H9 (cell line): ENCODE measurements around the gene ZNF76. TPM values are rescaled to one million over a fixed set of nuclear protein-coding genes. Genes with fewer than 3 reads are reported as not detected.

Experiments used
- DNase-seq: peaks from one replicate; pipeline ENCODE4 v3.0.0-alpha.2; 2017
- H2AFZ ChIP-seq: one replicate; pipeline ENCODE4 v1.6.1; 2013; ENCODE audit warnings: mild to moderate bottlenecking, low read length, control low read depth, moderate library complexity
- H2AK5ac ChIP-seq: 2 replicates; pipeline ENCODE4 v1.6.1; 2013; ENCODE audit warnings: low read length, control low read depth, mixed read lengths; ENCODE audit not compliant: insufficient read length
- H2BK120ac ChIP-seq: one replicate; pipeline ENCODE4 v1.6.1; 2013; ENCODE audit warnings: low read depth, mild to moderate bottlenecking, low read length, control low read depth, inconsistent platforms; ENCODE audit not compliant: poor library complexity, severe bottlenecking
- H2BK12ac ChIP-seq: 2 replicates; pipeline ENCODE4 v1.6.1; 2013; ENCODE audit warnings: low read length, control low read depth, mixed read lengths, low read depth; ENCODE audit not compliant: insufficient read length
- H2BK15ac ChIP-seq: 2 replicates; pipeline ENCODE4 v1.6.1; 2013; ENCODE audit warnings: low read depth, low read length, control low read depth
- H2BK20ac ChIP-seq: one replicate; pipeline ENCODE4 v1.6.1; 2013; ENCODE audit warnings: low read depth, mild to moderate bottlenecking, low read length, control low read depth, inconsistent platforms; ENCODE audit not compliant: poor library complexity, severe bottlenecking
- H2BK5ac ChIP-seq: 2 replicates; pipeline ENCODE4 v1.6.1; 2013; ENCODE audit warnings: low read length, control low read depth, mixed read lengths; ENCODE audit not compliant: insufficient read length
- H3K14ac ChIP-seq: 2 replicates; pipeline ENCODE4 v1.6.1; 2013; ENCODE audit warnings: low read length, control low read depth; ENCODE audit not compliant: insufficient read depth
- H3K18ac ChIP-seq: 2 replicates; pipeline ENCODE4 v1.6.1; 2013; ENCODE audit warnings: low read depth, mild to moderate bottlenecking, mixed read lengths, low read length, control low read depth; ENCODE audit not compliant: insufficient read length
- H3K23ac ChIP-seq: 2 replicates; pipeline ENCODE4 v1.6.1; 2013; ENCODE audit warnings: low read length, control low read depth, mixed read lengths, low read depth; ENCODE audit not compliant: insufficient read length
- H3K23me2 ChIP-seq: 2 replicates; pipeline ENCODE4 v1.6.1; 2013; ENCODE audit warnings: low read depth, mild to moderate bottlenecking, mixed read lengths, low read length, control low read depth; ENCODE audit not compliant: insufficient read length, poor library complexity, severe bottlenecking
- H3K27ac ChIP-seq: 2 replicates; pipeline ENCODE4 v1.5.1; 2013; ENCODE audit warnings: low read length, control low read depth, mixed read lengths, low read depth; ENCODE audit not compliant: insufficient read length
- H3K27me3 ChIP-seq: 2 replicates; pipeline ENCODE4 v1.6.1; 2013; ENCODE audit warnings: low read length, control low read depth, inconsistent platforms; ENCODE audit not compliant: insufficient read depth
- H3K4ac ChIP-seq: 2 replicates; pipeline ENCODE4 v1.6.1; 2013; ENCODE audit warnings: low read depth, mild to moderate bottlenecking, control low read depth, inconsistent platforms, low read length, moderate library complexity
- H3K4me1 ChIP-seq: 2 replicates; pipeline ENCODE4 v1.6.1; 2013; ENCODE audit warnings: low read length, control low read depth, inconsistent platforms; ENCODE audit not compliant: insufficient read depth
- H3K4me2 ChIP-seq: 2 replicates; pipeline ENCODE4 v1.6.1; 2013; ENCODE audit warnings: low read length, control low read depth, mixed read lengths; ENCODE audit not compliant: insufficient read length, insufficient read depth
- H3K56ac ChIP-seq: 2 replicates; pipeline ENCODE4 v1.6.1; 2013; ENCODE audit warnings: low read depth, mild to moderate bottlenecking, mixed read lengths, low read length, control low read depth; ENCODE audit not compliant: insufficient read length
- H3K79me1 ChIP-seq: 2 replicates; pipeline ENCODE4 v1.6.1; 2013; ENCODE audit warnings: low read depth, mild to moderate bottlenecking, moderate library complexity, low read length, control low read depth, inconsistent platforms; ENCODE audit not compliant: insufficient read depth, poor library complexity, severe bottlenecking
- H3K79me2 ChIP-seq: 2 replicates; pipeline ENCODE4 v1.6.1; 2013; ENCODE audit warnings: low read length, control low read depth, inconsistent platforms; ENCODE audit not compliant: insufficient read depth
- H3K9ac ChIP-seq: 2 replicates; pipeline ENCODE4 v1.6.1; 2013; ENCODE audit warnings: low read length, control low read depth, mixed read lengths; ENCODE audit not compliant: insufficient read length; ENCODE audit errors: extremely low read depth
- H3K9me3 ChIP-seq: one replicate; pipeline ENCODE4 v1.6.1; 2013; ENCODE audit warnings: low read depth, low read length, inconsistent platforms; ENCODE audit not compliant: control insufficient read depth
- H3T11ph ChIP-seq: one replicate; pipeline ENCODE4 v1.6.1; 2013; ENCODE audit warnings: mild to moderate bottlenecking, low read length, control low read depth, inconsistent platforms
- H4K20me1 ChIP-seq: one replicate; pipeline ENCODE4 v1.6.1; 2013; ENCODE audit not compliant: control insufficient read depth, insufficient read length, insufficient read depth
- H4K5ac ChIP-seq: 2 replicates; pipeline ENCODE4 v1.6.1; 2013; ENCODE audit warnings: low read depth, mild to moderate bottlenecking, mixed read lengths, low read length, control low read depth; ENCODE audit not compliant: insufficient read length
- H4K8ac ChIP-seq: replicated peaks from 2 replicates; pipeline ENCODE4 v1.6.1; 2013; ENCODE audit warnings: low read length, control low read depth, mixed read lengths, low read depth; ENCODE audit not compliant: insufficient read length
- H4K91ac ChIP-seq: 2 replicates; pipeline ENCODE4 v1.6.1; 2013; ENCODE audit warnings: low read depth, mild to moderate bottlenecking, moderate library complexity, mixed read lengths, low read length, control low read depth; ENCODE audit not compliant: insufficient read length
- H3K27ac Mint-ChIP-seq, 3 experiments: 2 replicates in 2 of 3; 3 replicates in 1 of 3; pipeline ENCODE4 v1.8.0; 2020 to 2021; ENCODE audit warnings: mixed read lengths in 3 of 3, mild to moderate bottlenecking in 1 of 3, moderate library complexity in 1 of 3
- H3K27me3 Mint-ChIP-seq: 2 replicates; pipeline ENCODE4 v1.8.0; 2021; ENCODE audit warnings: low read depth, mild to moderate bottlenecking, moderate library complexity, mixed read lengths
- H3K36me3 Mint-ChIP-seq, 3 experiments: 2 replicates in 2 of 3; 3 replicates in 1 of 3; pipeline ENCODE4 v1.8.0; 2020 to 2021; ENCODE audit warnings: low read depth in 3 of 3, mixed read lengths in 3 of 3; ENCODE audit not compliant: insufficient read depth in 1 of 3
- H3K4me1 Mint-ChIP-seq, 2 experiments: 2 replicates each; pipeline ENCODE4 v1.8.0; 2020; ENCODE audit warnings: mixed read lengths in 2 of 2
- H3K4me3 Mint-ChIP-seq, 2 experiments: 2 replicates in 1 of 2; 3 replicates in 1 of 2; pipeline ENCODE4 v1.8.0; 2020 to 2021; ENCODE audit warnings: mild to moderate bottlenecking in 2 of 2, mixed read lengths in 2 of 2, moderate library complexity in 1 of 2
- H3K9me3 Mint-ChIP-seq, 2 experiments: 2 replicates in 1 of 2; 3 replicates in 1 of 2; pipeline ENCODE4 v1.8.0; 2020; ENCODE audit warnings: mild to moderate bottlenecking in 2 of 2, mixed read lengths in 2 of 2, moderate library complexity in 1 of 2
- WGBS: extraction: QIAGEN DNeasy Blood & Tissue Kit; methylation state at CpG from one replicate; pipeline ENCODE4 v1.1.7; 2013; ENCODE audit warnings: missing lambda C conversion rate, low lambda C conversion rate, mixed read lengths; ENCODE audit not compliant: insufficient read length; ENCODE audit errors: extremely low coverage; 5-methylcytosine and 5-hydroxymethylcytosine counted together
- total RNA-seq: library from RNA; stranded (reverse); gene quantifications from 2 replicates; pipeline ENCODE4 v1.2.1, GENCODE V29; 2021
- TF ChIP-seq, protein P1 (sequence below): fragments of 200-600 bp; sonication (generic); conservative IDR thresholded peaks from 3 replicates; pipeline ENCODE4 v1.8.0; 2021; ENCODE audit warnings: antibody characterized with exemption, mild to moderate bottlenecking

The ZNF76 gene
- total RNA-seq, 1 experiment from 2014 or later, result 21.1 TPM

- Histone ChIP-seq H3K14ac (peak overlapping the region; percentile 94; the same call in 1 of the 2 replicates), H3K27ac (peak overlapping the region; percentile 49), H3K4me2 (peak overlapping the region; percentile 90), H4K91ac (no peak overlapping the region), H3K23ac (no peak overlapping the region), H2AFZ (no peak overlapping the region), H3K27me3 (no peaks in the 10 kb centered on the region), H3K79me2 (no peaks in the 10 kb centered on the region), H3K4ac (no peak overlapping the region; the same call in 1 of the 2 replicates), H2BK12ac (no peak overlapping the region), H3K4me1 (peaks cover 2% of the 10 kb centered on the region; the same call in 1 of the 2 replicates), H3K56ac (peak overlapping the region; percentile 4), H3K23me2 (peaks cover 14% of the 10 kb centered on the region), H2BK15ac (no peak overlapping the region), H2BK120ac (no peak overlapping the region), H4K5ac (no peak overlapping the region), H2AK5ac (no peak overlapping the region), H3K18ac (peak overlapping the region; percentile 88), H3T11ph (no peak overlapping the region), H3K79me1 (no peaks in the 10 kb centered on the region), H2BK5ac (no peak overlapping the region), H2BK20ac (no peak overlapping the region), H4K8ac (no peak overlapping the region), H3K9me3 (no peaks in the 10 kb centered on the region), H4K20me1 (no peaks in the 10 kb centered on the region), H3K9ac (peak overlapping the region; percentile 78)
- 0 out of 2 replicates have a peak, but pooled peaks cover 2% of the 10 kb centered on the region for H3K27me3 Mint-ChIP-seq
- no peaks in the 10 kb centered on the region for H3K9me3 Mint-ChIP-seq
- WGBS, result no CpG with 5 or more reads among the region's 6 CpGs
- H3K4me3 Mint-ChIP-seq, result peak overlapping the region; percentile 94 to 96
- no peaks in the 10 kb centered on the region; a peak in 1 of 7 replicates for H3K36me3 Mint-ChIP-seq
- H3K27ac Mint-ChIP-seq, result peak overlapping the region; percentile 95 to 99 (median 99)
- peaks cover 9 to 10% of the 10 kb centered on the region in 2 experiments for H3K4me1 Mint-ChIP-seq
- no peak for DNase-seq
- TF ChIP-seq, protein P1, sequence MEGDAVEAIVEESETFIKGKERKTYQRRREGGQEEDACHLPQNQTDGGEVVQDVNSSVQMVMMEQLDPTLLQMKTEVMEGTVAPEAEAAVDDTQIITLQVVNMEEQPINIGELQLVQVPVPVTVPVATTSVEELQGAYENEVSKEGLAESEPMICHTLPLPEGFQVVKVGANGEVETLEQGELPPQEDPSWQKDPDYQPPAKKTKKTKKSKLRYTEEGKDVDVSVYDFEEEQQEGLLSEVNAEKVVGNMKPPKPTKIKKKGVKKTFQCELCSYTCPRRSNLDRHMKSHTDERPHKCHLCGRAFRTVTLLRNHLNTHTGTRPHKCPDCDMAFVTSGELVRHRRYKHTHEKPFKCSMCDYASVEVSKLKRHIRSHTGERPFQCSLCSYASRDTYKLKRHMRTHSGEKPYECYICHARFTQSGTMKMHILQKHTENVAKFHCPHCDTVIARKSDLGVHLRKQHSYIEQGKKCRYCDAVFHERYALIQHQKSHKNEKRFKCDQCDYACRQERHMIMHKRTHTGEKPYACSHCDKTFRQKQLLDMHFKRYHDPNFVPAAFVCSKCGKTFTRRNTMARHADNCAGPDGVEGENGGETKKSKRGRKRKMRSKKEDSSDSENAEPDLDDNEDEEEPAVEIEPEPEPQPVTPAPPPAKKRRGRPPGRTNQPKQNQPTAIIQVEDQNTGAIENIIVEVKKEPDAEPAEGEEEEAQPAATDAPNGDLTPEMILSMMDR, result no peak
These were observed 1.3 kb downstream of the ZNF76 start for GRCh38 chr6:35260591-35261570.
